Activated CD8-positive, alpha-beta memory T cell treated with anti-CD3 and anti-CD28 coated beads, Interleukin-2, amount 50 U/mL, for 4 hours (primary cell): ENCODE measurements around the gene ZBTB38.

Source experiments
- DNase-seq: peaks from one replicate; pipeline ENCODE4 v3.0.0-alpha.2; 2020

The ZBTB38 gene

DNA sequence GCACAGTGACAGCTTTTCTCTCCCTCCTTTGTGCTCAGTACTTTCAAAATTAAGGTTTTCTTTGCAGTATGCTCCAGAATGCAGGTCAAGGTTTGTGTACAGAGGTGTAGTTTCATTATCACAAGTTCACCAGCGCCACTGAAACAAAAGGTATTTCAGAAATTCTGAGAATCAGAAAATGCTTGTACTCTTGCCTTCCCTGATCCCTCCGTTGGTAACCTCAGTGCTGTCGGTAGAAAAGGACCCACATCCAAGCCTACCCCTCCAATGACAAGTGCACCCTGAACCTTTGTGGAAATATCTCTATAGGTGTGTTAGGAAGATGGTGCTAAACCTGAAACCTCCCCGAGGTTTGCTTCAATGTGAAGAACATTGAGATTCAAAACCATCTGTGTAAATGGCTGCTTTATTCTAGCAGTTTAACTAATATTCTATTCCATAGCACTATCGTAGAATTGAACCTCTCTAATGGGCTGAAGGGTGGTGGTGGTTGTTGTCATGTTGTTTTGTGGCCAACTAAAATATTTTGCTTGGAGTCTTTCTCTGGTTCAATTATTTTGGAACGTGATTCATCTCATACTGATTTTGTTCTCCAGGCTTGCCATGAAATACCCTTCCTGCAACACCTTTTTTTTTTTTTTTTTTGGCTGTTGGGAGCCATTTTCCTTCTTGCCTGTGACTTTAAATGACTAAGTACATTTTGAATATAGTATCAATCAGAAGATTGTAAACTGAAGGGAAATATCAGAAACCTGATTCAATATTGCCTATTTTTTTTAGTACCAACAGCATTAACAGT is 20.7 kb downstream of the ZBTB38 start:
- DNase-seq = no peak

DNA sequence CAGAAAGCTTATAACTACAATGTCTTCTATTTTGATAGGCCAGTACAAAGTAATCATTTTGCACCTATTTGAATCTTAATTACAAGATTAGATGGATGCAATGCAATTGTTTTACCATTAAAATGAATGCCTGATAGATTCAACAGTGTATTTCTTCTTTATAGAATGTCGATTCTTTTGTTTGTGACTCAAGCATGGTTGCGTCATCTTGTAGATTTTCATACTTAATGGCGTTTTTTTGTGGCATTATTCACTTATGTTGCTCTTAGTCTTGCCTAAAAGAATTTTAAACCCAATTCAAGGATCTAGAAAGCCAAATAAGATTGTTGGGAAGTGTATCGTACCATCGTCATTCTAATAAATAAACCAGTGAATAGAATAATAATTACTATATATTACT is 21.4 kb downstream of the ZBTB38 start:
- DNase-seq = no peak

DNA sequence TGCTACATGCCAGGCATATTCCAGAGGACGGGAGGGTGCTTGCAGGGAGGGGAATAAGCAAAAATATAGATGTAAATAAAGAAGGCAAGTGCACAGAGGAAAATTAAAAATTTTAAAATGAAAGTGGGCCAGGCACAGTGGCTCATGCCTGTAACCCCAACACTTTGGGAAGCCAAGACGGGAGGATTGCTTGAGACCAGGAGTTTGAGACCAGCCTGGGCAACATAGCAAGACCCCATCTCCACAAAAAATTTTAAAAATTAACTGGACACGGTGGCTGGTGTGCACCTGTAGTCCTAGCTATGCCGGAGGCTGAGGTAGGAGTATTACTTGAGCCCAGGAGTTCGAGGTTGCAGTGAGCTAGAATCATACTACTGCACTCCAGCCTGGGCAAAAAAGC is 22.4 kb downstream of the ZBTB38 start:
- DNase-seq = no peak

DNA sequence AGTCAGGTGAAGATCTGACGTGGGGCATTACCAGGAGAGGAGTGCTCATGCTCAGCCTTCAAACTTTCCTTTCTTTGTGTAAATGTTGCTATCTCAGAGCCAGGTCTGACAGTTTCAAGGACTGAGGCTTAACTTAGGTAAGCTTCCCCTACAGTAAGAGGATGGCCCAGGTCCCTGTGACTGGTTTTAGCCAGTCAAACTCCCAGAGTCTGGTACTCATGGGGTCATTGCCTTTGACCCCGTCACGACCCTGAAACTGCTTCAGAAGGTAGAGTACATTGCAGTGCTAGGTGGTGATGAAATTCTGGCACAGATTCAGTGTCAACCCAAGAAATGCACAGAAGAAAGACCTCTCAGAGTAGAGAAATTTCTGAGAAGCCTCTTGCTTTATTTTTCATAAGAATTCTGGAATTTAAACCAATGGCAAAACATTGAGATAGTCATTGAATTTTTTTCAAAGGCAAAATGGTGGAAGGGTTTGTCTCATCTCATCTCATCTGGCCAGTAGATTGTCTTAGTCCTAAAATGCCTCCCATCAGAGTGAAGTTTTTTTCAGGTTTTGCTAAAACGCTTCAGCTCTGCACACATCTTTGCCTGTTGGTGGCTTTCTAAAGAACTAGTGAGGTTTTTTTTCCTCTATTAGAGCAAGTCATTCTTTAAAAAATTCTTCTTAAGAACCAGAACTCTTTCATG is 23.1 kb downstream of the ZBTB38 start:
- no peak for DNase-seq

DNA sequence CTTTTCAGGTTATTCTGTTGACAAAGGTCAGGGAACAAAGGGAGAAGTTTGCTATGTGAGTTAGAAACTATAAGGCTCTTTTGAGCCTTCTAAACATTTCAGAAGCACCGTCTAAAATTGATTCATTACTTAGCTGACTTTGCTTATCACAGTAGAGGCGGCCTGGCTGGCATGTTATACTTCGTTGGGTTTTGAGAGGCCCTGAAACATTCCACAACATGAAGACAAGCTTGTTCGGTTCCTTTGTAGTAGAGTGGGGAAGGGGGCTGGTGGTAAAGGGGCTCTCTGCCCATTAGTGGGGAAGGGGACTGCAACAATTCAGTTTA is 23.6 kb downstream of the ZBTB38 start:
- DNase-seq = no peak

DNA sequence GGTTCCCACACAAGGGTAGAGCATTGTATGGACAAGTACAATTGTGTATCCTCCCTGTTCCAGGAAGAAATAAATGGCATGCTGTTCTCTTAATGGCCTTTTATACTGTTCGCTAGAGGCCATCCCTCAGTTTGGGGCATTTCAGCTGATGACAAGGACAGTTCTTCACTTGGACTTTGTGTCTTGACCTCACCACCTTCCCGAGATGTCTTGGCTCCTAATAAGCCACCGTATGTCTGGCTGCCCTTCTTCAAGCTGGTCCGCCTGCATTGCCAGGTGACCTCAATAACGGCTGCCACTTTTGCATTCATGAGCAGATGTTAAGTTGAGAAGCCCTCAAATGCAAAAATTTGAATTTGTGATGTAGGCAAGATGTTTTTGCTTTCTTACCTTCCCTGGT is 24.1 kb downstream of the ZBTB38 start:
- no peak for DNase-seq

DNA sequence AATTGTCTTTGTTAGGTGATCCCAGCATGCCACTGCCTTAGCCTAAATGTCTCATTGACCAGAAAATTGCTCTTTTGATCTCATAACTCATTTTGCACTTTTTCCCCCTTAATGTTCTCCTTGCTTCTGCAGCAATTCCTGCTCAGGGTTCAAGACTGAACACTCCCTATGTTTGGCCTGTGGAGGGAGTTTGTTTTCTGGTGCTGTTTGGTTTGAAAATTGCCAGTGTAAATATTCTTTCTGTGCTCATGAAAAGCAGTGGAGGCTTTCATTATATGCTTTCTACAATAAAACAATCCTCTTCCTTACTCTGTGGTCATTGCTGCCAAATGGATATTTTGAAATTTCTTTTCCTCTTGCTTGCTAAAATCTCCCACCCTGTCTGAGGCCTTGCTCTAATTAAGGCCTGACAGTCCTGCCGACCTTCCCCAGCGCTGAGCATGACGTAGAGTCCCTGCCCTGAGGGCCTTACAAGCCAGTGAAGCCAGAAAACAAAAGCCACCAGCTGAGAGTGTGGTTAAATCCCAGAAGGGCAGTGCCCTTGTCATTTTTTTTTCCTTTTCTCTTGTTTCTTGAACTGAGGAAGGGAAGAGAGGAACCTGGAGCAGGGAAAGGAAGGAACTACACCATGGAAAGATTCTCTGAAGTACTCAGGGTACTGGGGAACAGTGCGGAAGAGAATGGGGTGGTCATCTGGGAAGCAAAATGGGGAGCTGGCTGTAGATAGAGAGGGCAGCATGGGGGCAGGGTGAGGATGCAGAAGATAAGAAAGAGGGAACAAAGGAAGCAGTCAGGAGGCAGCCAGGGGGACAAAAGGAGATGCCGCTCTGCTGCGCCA is 24.8 kb downstream of the ZBTB38 start:
- no peak for DNase-seq

DNA sequence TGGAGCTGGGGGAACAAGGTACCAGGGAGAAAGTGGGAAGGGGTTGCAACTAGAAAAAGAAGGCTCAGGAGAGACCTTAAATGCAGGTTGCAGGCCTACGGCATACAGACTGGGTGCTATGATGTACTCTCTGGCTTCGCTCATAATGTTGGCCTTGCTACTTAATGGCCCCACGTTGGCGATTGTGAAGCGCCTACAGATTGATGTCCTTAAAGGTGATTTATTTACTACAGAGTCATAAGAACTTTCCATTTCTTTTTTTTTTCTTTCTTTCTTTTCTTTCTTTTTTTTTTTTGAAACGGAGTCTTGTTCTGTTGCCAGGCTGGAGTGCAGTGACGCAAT is 25.4 kb downstream of the ZBTB38 start:
- no peak for DNase-seq

DNA sequence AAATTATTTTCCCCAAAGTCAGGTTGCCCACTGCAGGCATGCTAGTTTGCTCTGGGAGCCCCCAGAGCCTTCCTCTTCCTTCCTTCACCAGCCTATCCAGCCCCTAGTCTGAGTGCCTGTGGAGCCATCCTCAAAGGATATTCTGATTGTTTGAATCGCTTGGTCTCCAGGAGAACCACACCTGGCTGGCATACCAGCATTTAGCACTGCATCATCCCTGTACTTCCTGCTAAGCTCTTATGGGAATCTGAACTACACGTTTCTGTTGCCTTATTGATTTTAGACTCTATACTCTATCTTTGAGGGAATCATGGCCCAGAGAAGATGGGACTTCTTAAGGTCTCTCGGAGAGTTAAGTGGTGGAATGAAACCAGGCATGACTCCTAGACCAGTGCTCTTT is 26.3 kb downstream of the ZBTB38 start:
- no peak for DNase-seq

DNA sequence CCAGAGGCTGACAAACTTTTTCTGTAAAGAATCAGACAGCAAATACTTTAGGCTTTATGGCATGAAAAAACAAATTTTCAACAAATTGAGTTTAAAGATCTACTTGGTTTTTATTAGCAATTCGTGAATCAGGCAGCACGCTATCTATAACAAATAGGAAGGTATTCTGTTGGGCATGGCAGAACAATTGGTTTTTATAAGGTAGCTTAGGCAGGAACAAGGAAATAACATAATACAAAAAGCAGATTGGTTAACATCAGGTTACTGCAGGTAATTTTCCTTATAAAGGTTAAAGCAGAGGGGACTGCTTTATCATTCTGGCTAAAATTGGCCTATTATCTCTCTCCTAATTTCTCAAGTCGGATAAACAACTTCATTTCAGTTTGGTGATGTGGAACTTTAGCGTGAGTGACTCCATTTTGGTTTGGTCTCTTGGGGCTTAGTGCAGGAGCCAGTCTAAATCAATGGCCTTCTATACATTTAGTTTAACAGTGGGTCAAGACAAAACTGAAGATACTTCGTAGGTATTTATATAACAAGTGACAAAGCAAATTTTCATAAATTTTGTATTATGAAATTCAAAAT is 26.8 kb downstream of the ZBTB38 start:
- DNase-seq = no peak

DNA sequence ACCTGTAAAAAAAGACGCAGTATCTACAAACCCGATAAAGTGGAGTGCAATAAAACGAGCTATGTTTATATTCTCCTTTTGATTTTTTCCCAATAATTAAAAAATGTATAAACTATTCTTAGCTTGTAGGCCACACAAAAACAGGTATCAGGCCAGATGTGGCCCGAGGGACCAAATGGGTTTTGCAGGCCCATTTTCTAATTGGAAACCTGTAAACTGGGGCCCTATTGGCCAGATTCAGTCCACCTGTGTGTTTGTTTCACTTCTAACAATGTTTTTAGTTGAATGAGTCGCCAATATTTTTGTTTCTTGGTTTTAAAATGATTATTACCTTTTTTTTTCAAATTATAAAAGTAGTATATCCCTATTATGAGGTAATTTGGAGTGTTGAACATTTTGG is 29.7 kb downstream of the ZBTB38 start:
- DNase-seq = no peak

DNA sequence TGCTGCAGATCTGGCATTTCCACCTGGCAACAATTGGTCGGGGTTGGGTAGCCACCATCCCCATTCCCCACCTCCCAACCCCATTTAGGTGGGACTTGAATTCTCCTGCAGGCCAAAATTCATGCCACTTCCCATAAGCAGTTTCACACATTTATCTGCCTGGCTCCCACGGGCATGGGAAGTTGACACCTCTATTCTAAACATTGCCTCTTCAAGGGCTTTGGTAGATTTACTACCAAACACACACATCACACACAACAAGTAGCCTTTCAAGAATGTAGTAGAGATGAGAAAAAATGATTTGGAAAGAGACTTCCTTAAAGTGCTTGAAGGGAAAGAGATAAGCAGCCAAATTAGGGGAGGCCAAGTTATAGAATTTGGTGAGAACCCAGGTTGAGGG is 30.9 kb downstream of the ZBTB38 start:
- DNase-seq = no peak

DNA sequence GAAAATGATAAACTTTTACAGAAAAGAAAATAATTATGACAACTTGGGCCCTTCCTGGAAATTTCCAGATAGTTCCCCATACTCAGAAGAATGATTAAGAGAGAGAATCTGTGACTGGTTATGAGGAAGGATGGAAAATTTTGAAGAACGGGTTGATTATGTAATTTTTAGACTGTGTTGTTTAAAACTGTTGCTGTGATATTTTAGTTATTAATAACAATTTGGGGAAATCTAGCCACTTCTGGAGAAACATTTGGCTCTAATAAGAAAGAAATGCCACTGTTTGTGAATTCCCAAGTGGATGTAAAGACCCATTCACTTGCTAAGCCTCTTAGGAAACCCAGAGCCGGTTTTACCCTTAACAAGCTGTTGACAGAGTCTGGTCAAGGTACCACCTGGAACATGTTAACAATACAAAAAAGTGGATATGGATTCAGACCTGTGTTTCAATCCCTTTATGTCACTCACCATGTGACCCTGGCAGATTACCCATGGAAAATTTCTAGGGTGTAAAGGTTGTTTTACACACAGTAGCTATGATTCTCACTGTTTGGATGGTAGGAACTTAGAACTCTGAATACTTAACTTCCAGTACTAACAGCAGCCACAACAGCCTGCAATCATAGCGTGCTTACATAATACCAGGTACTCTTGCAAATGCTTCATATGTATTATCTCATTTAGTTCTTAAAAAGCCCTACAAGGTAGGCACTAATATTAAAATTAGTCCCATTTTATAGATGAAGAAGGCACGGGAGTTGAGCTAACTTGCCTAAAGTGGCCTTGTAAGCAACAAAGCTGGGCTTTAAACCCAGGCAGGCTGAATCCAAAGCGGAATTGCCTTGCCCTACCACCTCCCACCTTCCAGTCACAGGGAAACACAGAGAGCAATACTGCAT is 32.0 kb downstream of the ZBTB38 start:
- no peak for DNase-seq

DNA sequence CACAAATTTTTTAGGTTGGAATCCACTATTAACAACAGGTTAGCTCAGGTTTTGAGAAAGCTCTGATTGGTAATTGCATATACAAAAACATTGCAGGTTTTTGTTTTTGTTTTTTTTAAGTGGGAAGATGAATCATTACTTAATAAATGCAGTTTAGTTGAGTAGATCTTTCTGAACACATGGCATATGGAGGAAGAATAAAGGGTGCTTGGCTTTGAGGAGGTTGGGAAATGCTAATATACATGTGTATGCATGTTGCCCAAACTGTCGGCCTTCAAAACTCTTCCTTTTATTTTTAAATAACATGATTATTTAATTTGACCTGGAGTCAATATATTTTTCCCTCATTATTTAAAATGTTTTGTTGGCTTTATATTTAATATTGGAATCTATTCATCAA is 32.8 kb downstream of the ZBTB38 start:
- no peak for DNase-seq

DNA sequence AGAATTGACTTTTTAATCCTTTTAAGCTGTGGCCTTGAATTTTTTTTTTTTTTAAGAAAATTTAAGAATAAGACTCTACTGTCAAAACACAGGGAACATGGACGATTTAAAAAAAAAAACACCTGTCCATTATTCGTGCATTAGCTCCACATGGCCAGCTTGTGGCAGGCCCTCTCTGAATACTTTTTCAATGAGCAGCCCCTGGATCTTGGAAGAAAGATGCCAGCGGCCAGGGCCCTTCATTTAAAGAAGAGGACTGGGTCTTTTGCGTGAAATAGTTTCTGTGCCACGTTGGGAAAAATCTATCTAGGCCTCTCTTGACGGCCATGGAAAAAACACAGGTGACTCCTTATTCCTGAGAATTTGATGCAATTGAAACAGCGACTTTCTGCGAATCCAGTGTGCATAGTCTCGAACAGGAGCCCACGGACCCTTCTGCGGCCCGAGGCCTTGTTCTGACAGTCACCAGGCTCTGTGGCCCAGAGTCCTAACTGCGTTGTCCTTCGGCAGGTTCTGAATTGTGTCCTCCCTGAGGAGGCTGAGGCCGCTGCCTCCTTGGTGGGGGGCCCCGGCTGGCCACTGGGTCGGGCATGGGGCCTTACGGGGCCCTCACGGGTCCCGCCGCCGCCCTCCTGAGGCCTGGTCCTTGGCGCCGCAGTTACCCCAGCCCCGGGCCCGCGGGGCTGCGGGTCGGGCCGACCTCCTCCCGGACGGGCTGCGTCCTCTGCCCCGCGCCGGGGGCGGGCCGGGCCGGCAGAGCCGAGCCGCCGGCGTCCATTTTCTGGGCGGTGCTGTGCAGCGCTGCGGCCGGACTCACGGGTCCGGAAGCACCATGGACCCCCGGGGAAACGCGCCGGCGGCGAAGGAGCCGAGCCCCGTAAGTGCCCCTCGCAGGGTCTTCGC is 33.5 kb downstream of the ZBTB38 start:
- DNase-seq = peak; percentile 45

DNA sequence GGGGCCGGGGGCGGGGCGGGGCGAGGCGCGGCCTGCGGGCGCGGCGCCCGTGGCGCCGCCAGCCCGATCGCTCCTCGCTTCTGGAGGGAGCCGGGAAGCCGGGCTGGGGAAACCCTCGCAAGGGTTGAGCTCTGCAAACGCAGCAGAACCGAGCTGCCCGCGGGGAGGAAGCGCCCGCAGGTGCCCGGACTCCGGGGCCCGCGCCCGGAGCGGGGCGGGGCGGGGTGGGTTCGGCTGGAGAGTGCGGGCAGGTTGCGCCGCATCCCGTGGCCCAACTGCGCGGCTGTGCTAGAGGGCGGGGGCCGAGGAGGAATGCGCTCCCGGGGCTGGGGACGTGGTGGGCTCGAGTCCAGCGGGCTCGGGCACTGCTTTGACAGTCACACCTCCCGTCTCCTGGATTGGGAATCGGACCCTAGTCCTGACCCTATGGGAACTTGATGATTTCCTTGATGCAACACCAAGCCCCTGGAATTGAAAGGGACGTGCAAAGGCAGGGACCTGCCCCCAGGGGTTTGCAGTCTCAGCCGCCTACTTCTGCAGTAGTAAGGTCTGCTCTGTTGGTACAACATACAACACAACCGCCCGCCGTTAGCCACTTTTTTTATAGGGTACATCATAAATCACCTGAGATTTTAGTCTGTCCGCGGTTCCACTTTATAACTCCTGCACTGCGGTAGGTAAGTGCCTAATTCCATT is 34.3 kb downstream of the ZBTB38 start:
- DNase-seq = peak; percentile 45

DNA sequence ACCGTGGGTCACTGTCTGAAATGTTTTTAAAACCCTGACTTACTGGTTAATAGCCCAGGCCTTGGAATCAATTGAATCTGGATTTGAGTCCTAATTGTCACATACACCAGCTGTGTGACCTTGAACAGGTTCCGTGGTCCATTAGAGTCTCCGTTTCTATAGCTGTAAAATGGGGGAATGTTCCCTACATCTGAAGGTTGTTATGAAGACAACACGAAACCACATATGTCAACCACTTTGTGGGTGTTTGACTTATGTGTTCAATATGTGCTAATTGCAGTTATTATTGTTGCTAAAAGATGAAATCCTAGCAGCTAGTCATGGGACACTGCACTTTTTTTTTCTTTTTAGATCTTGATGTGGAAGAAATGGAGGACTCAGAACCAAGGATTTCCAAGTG is 35.3 kb downstream of the ZBTB38 start:
- DNase-seq = no peak

DNA sequence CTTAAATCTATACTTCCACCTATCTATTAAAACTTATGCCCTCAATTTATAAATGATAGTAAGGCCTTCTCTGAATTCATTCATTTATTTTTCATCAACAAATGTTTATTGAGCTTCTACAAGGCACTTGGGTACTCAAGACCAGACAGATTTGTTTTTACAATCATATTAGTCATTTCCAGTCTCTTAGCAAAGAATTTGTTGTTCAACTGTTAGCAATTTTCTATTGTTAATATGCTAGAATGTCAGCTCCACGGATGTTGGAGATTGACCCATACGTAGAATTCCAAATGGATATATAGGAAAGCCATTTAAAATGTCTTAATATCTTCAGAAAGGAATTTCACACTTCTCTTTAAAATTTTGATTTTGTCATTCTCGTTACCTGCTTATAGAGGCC is 36.7 kb downstream of the ZBTB38 start:
- no peak for DNase-seq

DNA sequence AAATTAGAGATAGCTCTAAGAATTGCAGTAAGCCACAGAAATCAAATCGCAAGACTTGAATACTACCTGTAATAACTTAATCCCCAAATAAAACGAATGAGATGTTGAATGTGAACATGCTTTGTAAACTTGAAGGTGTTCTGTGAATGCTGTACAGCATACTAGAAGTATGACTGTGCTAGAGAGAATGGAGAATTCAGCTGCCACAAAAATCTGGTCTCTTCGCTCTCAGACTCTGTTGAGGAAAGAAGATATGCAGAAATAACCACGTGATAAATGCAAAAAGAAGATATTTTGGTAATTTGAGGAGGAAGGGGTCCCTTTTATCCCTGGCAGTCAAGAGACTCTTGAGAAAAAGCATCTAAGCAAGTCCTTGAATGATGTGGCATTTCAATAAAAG is 37.3 kb downstream of the ZBTB38 start:
- no peak for DNase-seq

DNA sequence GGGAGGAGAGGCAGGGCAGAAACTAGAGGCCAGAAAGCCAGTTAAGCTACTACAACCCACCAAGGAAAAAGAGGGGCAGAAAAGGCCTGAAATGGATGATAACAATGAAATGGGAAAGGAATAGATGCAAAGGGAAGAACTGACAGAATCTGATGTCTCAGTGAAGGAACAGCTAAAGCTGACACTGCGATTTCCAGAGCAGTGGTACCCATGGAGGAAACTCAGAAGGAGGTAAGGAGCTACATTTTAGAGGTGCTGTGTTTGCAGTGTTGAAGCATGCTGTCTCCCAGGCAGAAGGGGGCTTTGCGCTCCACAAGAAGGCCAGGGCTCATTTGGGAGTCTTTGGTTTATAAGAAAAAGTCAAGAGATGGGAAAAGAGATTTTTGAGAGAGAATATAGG is 38.0 kb downstream of the ZBTB38 start:
- no peak for DNase-seq

DNA sequence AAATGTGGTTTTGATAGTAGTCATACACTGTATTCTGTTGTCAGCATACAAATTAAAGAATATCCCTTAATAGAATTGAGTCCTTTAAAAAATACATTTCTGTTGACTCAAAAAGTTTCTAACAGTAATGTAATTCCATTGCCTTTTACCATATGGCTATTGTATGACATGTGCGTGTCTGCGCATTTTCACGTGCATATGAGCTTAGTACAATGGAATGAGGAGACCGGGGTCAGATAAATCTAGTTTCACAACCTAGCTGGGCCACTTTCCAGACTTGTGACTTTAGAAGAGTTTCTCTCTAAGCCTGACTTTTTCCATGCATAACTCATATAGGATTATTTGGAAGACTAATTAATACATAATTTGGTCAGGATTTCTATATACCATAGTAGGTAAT is 38.7 kb downstream of the ZBTB38 start:
- no peak for DNase-seq
